Loucy (cell line): ENCODE measurements around the gene ATP10B.
"Not testable (repeated sequence)": the region's sequence is repeated elsewhere in the genome, so short reads cannot be mapped to it uniquely, and the experiment has no call there.

Experiments
- H2AFZ ChIP-seq: fragments of 200-600 bp; sonication (generic); 2 replicates; pipeline ENCODE4 v1.6.0; 2016; ENCODE audit warnings: antibody characterized with exemption, mild to moderate bottlenecking, low read length, moderate library complexity
- H3F3A ChIP-seq: fragments of 200-600 bp; 2 replicates; pipeline ENCODE4 v1.6.0; 2016; ENCODE audit warnings: antibody characterized with exemption, low read depth, mild to moderate bottlenecking
- H3K27me3 ChIP-seq: fragments of 200-600 bp; sonication (generic); 2 replicates; pipeline ENCODE4 v1.6.1; 2014; ENCODE audit warnings: low read length, mild to moderate bottlenecking; ENCODE audit not compliant: insufficient read depth, poor library complexity, severe bottlenecking
- H3K36me3 ChIP-seq: fragments of 200-600 bp; sonication (generic); 2 replicates; pipeline ENCODE4 v1.6.1; 2016; ENCODE audit warnings: low read length; ENCODE audit not compliant: insufficient read depth
- H3K4me1 ChIP-seq: fragments of 200-600 bp; sonication (generic); 2 replicates; pipeline ENCODE4 v1.5.1; 2014; ENCODE audit warnings: low read length, mild to moderate bottlenecking; ENCODE audit not compliant: insufficient read depth, poor library complexity, severe bottlenecking
- H3K4me2 ChIP-seq: fragments of 200-600 bp; sonication (generic); 2 replicates; pipeline ENCODE4 v1.6.0; 2014; ENCODE audit warnings: antibody characterized with exemption, low read length, low read depth, mild to moderate bottlenecking; ENCODE audit not compliant: poor library complexity, severe bottlenecking
- H3K4me3 ChIP-seq: fragments of 200-600 bp; sonication (generic); 2 replicates; pipeline ENCODE4 v1.5.1; 2014; ENCODE audit warnings: low read length, mild to moderate bottlenecking, mixed read lengths; ENCODE audit not compliant: poor library complexity, severe bottlenecking
- H3K79me2 ChIP-seq: fragments of 200-600 bp; sonication (generic); 2 replicates; pipeline ENCODE4 v1.6.1; 2014; ENCODE audit warnings: low read length; ENCODE audit not compliant: insufficient read depth
- H3K9ac ChIP-seq: fragments of 200-600 bp; sonication (generic); 2 replicates; pipeline ENCODE4 v1.6.0; 2014; ENCODE audit warnings: mild to moderate bottlenecking, low read depth, low read length, moderate library complexity; ENCODE audit not compliant: poor library complexity, severe bottlenecking
- H3K9me2 ChIP-seq: fragments of 200-600 bp; sonication (generic); replicated peaks from 2 replicates; pipeline ENCODE4 v1.6.1; 2016; ENCODE audit warnings: low read depth, low read length, mixed read lengths
- H3K9me3 ChIP-seq: fragments of 200-600 bp; sonication (generic); 2 replicates; pipeline ENCODE4 v1.6.1; 2014; ENCODE audit warnings: mild to moderate bottlenecking, antibody characterized with exemption, low read length, low read depth; ENCODE audit not compliant: insufficient read depth
- H4K20me1 ChIP-seq: fragments of 200-600 bp; sonication (generic); 2 replicates; pipeline ENCODE4 v1.6.0; 2014; ENCODE audit warnings: antibody characterized with exemption, low read length, mild to moderate bottlenecking; ENCODE audit not compliant: insufficient read depth, poor library complexity, severe bottlenecking
- CTCF ChIP-seq: fragments of 200-600 bp; sonication (generic); conservative IDR thresholded peaks from 2 replicates; pipeline ENCODE4 v1.5.1; 2014; ENCODE audit warnings: mild to moderate bottlenecking, antibody characterized with exemption, low read length
- EZH2phosphoT487 ChIP-seq: fragments of 200-600 bp; IDR thresholded peaks from 2 replicates; pipeline ENCODE4 v1.6.1; 2018; ENCODE audit warnings: antibody characterized with exemption, mild to moderate bottlenecking, moderate library complexity, borderline replicate concordance

The ATP10B gene

GRCh38 chr5:160720822-160721221, 131.2 kb downstream of the ATP10B start:
- Histone ChIP-seq H3K27me3 (no peaks in the 10 kb centered on the region), H4K20me1 (no peaks in the 10 kb centered on the region), H3K79me2 (no peaks in the 10 kb centered on the region), H3K9ac (no peak overlapping the region), H3K9me3 (no peaks in the 10 kb centered on the region), H3K4me2 (no peak overlapping the region), H3K9me2 (no peaks in the 10 kb centered on the region), H3K36me3 (no peaks in the 10 kb centered on the region), H3K4me3 (no peak overlapping the region), H3F3A (no peaks in the 10 kb centered on the region), H2AFZ (no peak overlapping the region), H3K4me1 (no peaks in the 10 kb centered on the region)
- TF ChIP-seq EZH2phosphoT487 (no peak), CTCF (no peak)

- H3K9me3 ChIP-seq, H3K4me1 ChIP-seq, H2AFZ ChIP-seq, H3K27me3 ChIP-seq, H4K20me1 ChIP-seq, H3K79me2 ChIP-seq, H3K4me3 ChIP-seq, H3F3A ChIP-seq, H3K9me2 ChIP-seq, H3K4me2 ChIP-seq, H3K9ac ChIP-seq, H3K36me3 ChIP-seq: not testable (repeated sequence)
Observed at GRCh38 chr5:160715508-160715907, 136.5 kb downstream of the ATP10B start.

GRCh38 chr5:160703547-160704189, 148.3 kb downstream of the ATP10B start:
- Histone ChIP-seq H3K9me3 (no peaks in the 10 kb centered on the region), H3K9ac (no peak overlapping the region), H3K4me3 (no peak overlapping the region), H3K4me1 (no peaks in the 10 kb centered on the region), H3K36me3 (no peaks in the 10 kb centered on the region), H3F3A (no peaks in the 10 kb centered on the region), H3K27me3 (no peaks in the 10 kb centered on the region), H2AFZ (no peak overlapping the region), H3K9me2 (no peaks in the 10 kb centered on the region), H4K20me1 (no peaks in the 10 kb centered on the region), H3K4me2 (no peak overlapping the region), H3K79me2 (no peaks in the 10 kb centered on the region)
- TF ChIP-seq CTCF (no peak), EZH2phosphoT487 (no peak)

- TF ChIP-seq CTCF (no peak), EZH2phosphoT487 (no peak)
- Histone ChIP-seq H3K4me2 (no peak overlapping the region), H3K4me1 (no peaks in the 10 kb centered on the region), H3K9ac (no peak overlapping the region), H4K20me1 (no peaks in the 10 kb centered on the region), H3F3A (no peaks in the 10 kb centered on the region), H3K9me3 (no peaks in the 10 kb centered on the region), H2AFZ (no peak overlapping the region), H3K9me2 (no peaks in the 10 kb centered on the region), H3K79me2 (no peaks in the 10 kb centered on the region), H3K4me3 (no peak overlapping the region), H3K36me3 (no peaks in the 10 kb centered on the region), H3K27me3 (no peaks in the 10 kb centered on the region)
Observed at GRCh38 chr5:160702934-160703333, 149.1 kb downstream of the ATP10B start.
